HepG2 (cell line): ENCODE data around the gene PRR36. TPM values are rescaled to one million over a fixed set of nuclear protein-coding genes. Genes with fewer than 3 reads are reported as not detected.
A peak's percentile ranks its signal among the peaks of the same experiment; 100 is the strongest.

ENCODE experiments used
- ATAC-seq: fragments of 200-7000 bp; cut with Tn5 transposase; 3 replicates; pipeline ENCODE4 v1.9.1; 2020; ENCODE audit warnings: mild to moderate bottlenecking, moderate library complexity
- BruUV-seq: library from RNA; stranded (reverse); fragments of 400-500 nt; replicated peaks from 2 replicates; lab custom pipeline; 2021; lab: Mats Ljungman, UMichigan
- CTCF ChIA-PET: fragments of 300-600 bp; formaldehyde crosslinking; extraction: SDS; loops from one replicate; lab custom pipeline; 2021; ENCODE audit warnings: low total read pairs, inconsistent platforms, low intra/inter-chr PET ratio; lab: Yijun Ruan, JAX
- POLR2A ChIA-PET: fragments of 350-600 bp; sonication (Branson Sonifier 250); formaldehyde crosslinking; loops from one replicate; lab custom pipeline; 2020; ENCODE audit warnings: antibody characterized with exemption, inconsistent platforms; lab: Yijun Ruan, JAX
- DNase-seq: peaks from one replicate; pipeline ENCODE4 v3.0.0-alpha.2; 2015; ENCODE audit warnings: low spot score
- FAIRE-seq: peaks from 3 replicates; lab custom pipeline; 2011; peaks lifted over from hg19 to GRCh38; lab: Jason Lieb, UNC
- H2AFZ ChIP-seq: one replicate; pipeline ENCODE4 v1.6.1; 2011; ENCODE audit warnings: low read length, inconsistent platforms
- H3K27ac ChIP-seq: fragments of 300-600 bp; 3 replicates; pipeline ENCODE4 v1.8.0; 2011; ENCODE audit warnings: mixed run types, mild to moderate bottlenecking, mixed read lengths, low read length, inconsistent platforms; ENCODE audit not compliant: insufficient read depth; ENCODE audit errors: extremely low read length
- H3K27me3 ChIP-seq, 2 experiments: fragments of 200-600 bp in 1 of 2; 2 replicates in 1 of 2; 3 replicates in 1 of 2; pipeline versions ENCODE4 v1.6.0 to v1.8.0; 2011; ENCODE audit warnings: low read length in 2 of 2, mild to moderate bottlenecking in 2 of 2, moderate library complexity in 2 of 2, inconsistent platforms in 1 of 2; ENCODE audit not compliant: insufficient read depth in 2 of 2, control insufficient read depth in 1 of 2
- H3K36me3 ChIP-seq, 2 experiments: fragments of 200-600 bp in 1 of 2; replicated peaks in 1 of 2; 2 replicates in 1 of 2; 3 replicates in 1 of 2; pipeline versions ENCODE4 v1.5.1 to v1.8.0; 2011; ENCODE audit warnings: low read length in 2 of 2, inconsistent platforms in 1 of 2; ENCODE audit not compliant: insufficient read depth in 2 of 2, control insufficient read depth in 1 of 2
- H3K4me1 ChIP-seq: 2 replicates; pipeline ENCODE4 v1.5.1; 2012; ENCODE audit warnings: low read length, inconsistent platforms; ENCODE audit not compliant: insufficient read depth
- H3K4me2 ChIP-seq: 2 replicates; pipeline ENCODE4 v1.6.0; 2011; ENCODE audit warnings: low read depth, low read length, inconsistent platforms
- H3K4me3 ChIP-seq, 3 experiments: fragments of 200-600 bp in 1 of 3; sonication (generic), shearing (Covaris generic) in 1 of 3; replicated peaks in 1 of 3; 2 replicates each; pipeline ENCODE4 v1.5.1; 2011 to 2016; ENCODE audit warnings: low read length in 3 of 3, inconsistent platforms in 2 of 3, low read depth in 2 of 3, mild to moderate bottlenecking in 2 of 3, control low read depth in 1 of 3, mixed read lengths in 1 of 3; ENCODE audit not compliant: insufficient read depth in 1 of 3
- H3K79me2 ChIP-seq: one replicate; pipeline ENCODE4 v1.6.1; 2011; ENCODE audit warnings: low read length, inconsistent platforms; ENCODE audit not compliant: insufficient read depth
- H3K9ac ChIP-seq: 2 replicates; pipeline ENCODE4 v1.6.0; 2011; ENCODE audit warnings: mild to moderate bottlenecking, low read depth, low read length, inconsistent platforms; ENCODE audit not compliant: insufficient read depth
- H3K9me3 ChIP-seq: 2 replicates; pipeline ENCODE4 v1.5.1; 2012; ENCODE audit warnings: mild to moderate bottlenecking, low read length
- H4K20me1 ChIP-seq: 2 replicates; pipeline ENCODE4 v1.6.0; 2011; ENCODE audit warnings: inconsistent platforms, mild to moderate bottlenecking, low read length, moderate library complexity; ENCODE audit not compliant: insufficient read depth
- AGO2 ChIP-seq: fragments of 200-400 bp; formaldehyde crosslinking; optimal IDR thresholded peaks from 2 replicates; pipeline ENCODE3; 2017; ENCODE audit warnings: mild to moderate bottlenecking, low read depth, low read length, moderate library complexity
- CSRNP2 ChIP-seq: sonication (generic); formaldehyde crosslinking; conservative IDR thresholded peaks from 2 replicates; pipeline ENCODE4 v1.8.0; 2022; ENCODE audit warnings: low read depth, missing genetic modification reagents
- E2F1 ChIP-seq: sonication (generic); formaldehyde crosslinking; IDR thresholded peaks from 2 replicates; pipeline ENCODE4 v1.5.0; 2020; ENCODE audit warnings: missing genetic modification reagents
- GATA4 ChIP-seq: sonication (generic); IDR thresholded peaks from 2 replicates; pipeline ENCODE4 v1.6.1; 2016; ENCODE audit warnings: antibody characterized with exemption, low read depth, borderline replicate concordance
- PHF8 ChIP-seq: sonication (generic); formaldehyde crosslinking; IDR thresholded peaks from 2 replicates; pipeline ENCODE4 v1.5.0; 2020; ENCODE audit warnings: missing genetic modification reagents
- ZNF24 ChIP-seq: fragments of 450-650 bp; IDR thresholded peaks from 2 replicates; pipeline ENCODE4 v1.6.1; 2017; ENCODE audit warnings: antibody characterized with exemption, mild to moderate bottlenecking
- ZNF558 ChIP-seq: sonication (generic); formaldehyde crosslinking; IDR thresholded peaks from 2 replicates; pipeline ENCODE4 v1.9.0; 2022; ENCODE audit warnings: mild to moderate bottlenecking, missing genetic modification reagents, borderline replicate concordance
- ZUFSP ChIP-seq: sonication (generic); formaldehyde crosslinking; IDR thresholded peaks from 2 replicates; pipeline ENCODE4 v1.9.0; 2021; ENCODE audit warnings: missing genetic modification reagents, mild to moderate bottlenecking, borderline replicate concordance
- WGBS: methylation state at CpG from one replicate; pipeline ENCODE4 v1.1.6; 2017; ENCODE audit warnings: low lambda C conversion rate; 5-methylcytosine and 5-hydroxymethylcytosine counted together
- in situ Hi-C: cut with HindIII; loops from 2 replicates; pipeline ENCODE4 v1.10.0; 2017; ENCODE audit warnings: low pct_unique_long_range_greater_than_20kb; ENCODE audit not compliant: extremely low pct_ligation_motif_present
- intact Hi-C: fragments of 100-400 bp; cut with micrococcal nuclease; formaldehyde crosslinking; loops from one replicate; pipeline ENCODE4 v1.10.0; 2022; ENCODE audit not compliant: unreplicated experiment
- polyA plus RNA-seq, 8 experiments: library from polyadenylated mRNA; depleted of rRNA in 3 of 8; stranded (reverse) in 7 of 8; unstranded in 1 of 8; fragments of >200 nt; fragmentation: Illumina TruSeq in 4 of 8; extraction: Trizol in 4 of 8; gene quantifications; 2 replicates each; pipeline versions ENCODE4 v1.2.1 to v1.2.3, GENCODE V29; 2011 to 2016; ENCODE audit warnings: low read depth in 4 of 8, missing spikeins in 1 of 8, mixed read lengths in 1 of 8; ENCODE audit not compliant: insufficient read depth in 1 of 8
- total RNA-seq, 5 experiments: library from RNA; depleted of rRNA; stranded (reverse); fragments of >200 nt; fragmentation: Illumina TruSeq; extraction: Trizol; gene quantifications; 2 replicates each; pipeline ENCODE4 v1.2.3, GENCODE V29; 2016; ENCODE audit warnings: low read depth in 1 of 5

The PRR36 gene
- total and polyA plus RNA-seq, 2 of the 13 experiments (the other 11 are each of a cell fraction or from before 2014, with no cell fraction given): 0.07 to 0.17 TPM

- no peak for TF ChIP-seq E2F1 (CRISPR knock-in tag)
- TF ChIP-seq ZNF558: no peak
- TF ChIP-seq GATA4: no peak
- no peak for TF ChIP-seq ZUFSP (CRISPR knock-in tag)
- TF ChIP-seq CSRNP2 (CRISPR knock-in tag): no peak
- no peak for TF ChIP-seq ZNF24
Observed at GRCh38 chr19:7900931-7901330, 26.7 kb upstream of the PRR36 start (continued).

GRCh38 chr19:7900401-7900870, 26.2 kb upstream of the PRR36 start:
- H2AFZ ChIP-seq: no peak overlapping the region
- no peak overlapping the region for H3K9ac ChIP-seq
- no peaks in the 10 kb centered on the region for H3K9me3 ChIP-seq
- in situ Hi-C loops: no loop called here
- no peaks in the 10 kb centered on the region; a peak in 1 of 5 replicates for H3K27me3 ChIP-seq
- ATAC-seq (no peak), FAIRE-seq (no peak), DNase-seq (no peak)
- TF ChIP-seq AGO2: peak; percentile 7
- no peak for TF ChIP-seq PHF8 (CRISPR knock-in tag)
- H3K36me3 ChIP-seq: peaks cover 9 to 16% of the 10 kb centered on the region in 2 experiments; a peak in 2 of 5 replicates
- no peak overlapping the region for H3K4me2 ChIP-seq
- POLR2A ChIA-PET: interaction anchor here (4.7 to 4.9 kb wide), 3 partner anchors 11 to 31 kb away, joined by 52 to 83 read pairs (median 75); partner anchors contain the start of genes LRRC8E and SNAPC2
- peaks cover 50% of the 10 kb centered on the region for H3K4me1 ChIP-seq
- WGBS: 94% methylated on average over 20 of the region's 21 CpGs
- peaks cover 20% of the 10 kb centered on the region for H3K79me2 ChIP-seq
- BruUV-seq: no TSS peak
- no peak overlapping the region for H3K4me3 ChIP-seq
- CTCF ChIA-PET: no interaction called here
- intact Hi-C loops: no loop called here
- no peak overlapping the region for H3K27ac ChIP-seq
- H4K20me1 ChIP-seq: peaks cover 9% of the 10 kb centered on the region; the same call in 1 of the 2 replicates
